Mesendoderm (in vitro differentiated cells): ENCODE data around the gene TPO.

Source experiments
- DNase-seq: peaks from one replicate; pipeline ENCODE4 v3.0.0; 2013
- H2AK5ac ChIP-seq: 2 replicates; pipeline ENCODE4 v1.6.1; 2013; ENCODE audit warnings: low read length, inconsistent platforms
- H2BK120ac ChIP-seq: 2 replicates; pipeline ENCODE4 v1.6.1; 2013; ENCODE audit warnings: low read depth, mild to moderate bottlenecking, low read length, moderate library complexity, mixed read lengths
- H2BK15ac ChIP-seq: replicated peaks from 2 replicates; pipeline ENCODE4 v1.6.1; 2013; ENCODE audit warnings: low read depth, mild to moderate bottlenecking, moderate library complexity
- H2BK5ac ChIP-seq: 2 replicates; pipeline ENCODE4 v1.6.1; 2013; ENCODE audit warnings: low read length, inconsistent platforms
- H3K18ac ChIP-seq: 2 replicates; pipeline ENCODE4 v1.6.1; 2013; ENCODE audit warnings: mild to moderate bottlenecking, low read length, mixed read lengths
- H3K23ac ChIP-seq: one replicate; pipeline ENCODE4 v1.6.1; 2013; ENCODE audit warnings: low read length
- H3K27ac ChIP-seq: 2 replicates; pipeline ENCODE4 v1.5.1; 2013; ENCODE audit warnings: low read depth, mild to moderate bottlenecking, inconsistent platforms, low read length, moderate library complexity
- H3K27me3 ChIP-seq: 2 replicates; pipeline ENCODE4 v1.6.1; 2013; ENCODE audit warnings: low read length, control low read depth, mild to moderate bottlenecking, inconsistent platforms; ENCODE audit not compliant: insufficient read depth, poor library complexity
- H3K36me3 ChIP-seq: 2 replicates; pipeline ENCODE4 v1.6.1; 2013; ENCODE audit warnings: low read length, inconsistent platforms; ENCODE audit not compliant: control insufficient read depth, insufficient read depth
- H3K4ac ChIP-seq: one replicate; pipeline ENCODE4 v1.6.1; 2013; ENCODE audit warnings: low read depth, mild to moderate bottlenecking, low read length, moderate library complexity
- H3K4me1 ChIP-seq: 2 replicates; pipeline ENCODE4 v1.6.1; 2013; ENCODE audit warnings: low read depth, low read length, inconsistent platforms; ENCODE audit not compliant: control insufficient read depth
- H3K4me2 ChIP-seq: 2 replicates; pipeline ENCODE4 v1.6.1; 2013; ENCODE audit warnings: low read length
- H3K4me3 ChIP-seq: 2 replicates; pipeline ENCODE4 v1.5.1; 2013; ENCODE audit warnings: mild to moderate bottlenecking, low read length
- H3K56ac ChIP-seq: one replicate; pipeline ENCODE4 v1.6.1; 2013; ENCODE audit warnings: low read length
- H3K79me1 ChIP-seq: 2 replicates; pipeline ENCODE4 v1.6.1; 2013; ENCODE audit warnings: low read length, inconsistent platforms
- H3K79me2 ChIP-seq: 2 replicates; pipeline ENCODE4 v1.6.1; 2013; ENCODE audit warnings: mild to moderate bottlenecking, low read length; ENCODE audit not compliant: control insufficient read depth, insufficient read depth
- H3K9ac ChIP-seq: 2 replicates; pipeline ENCODE4 v1.6.1; 2013; ENCODE audit warnings: low read length, inconsistent platforms
- H4K5ac ChIP-seq: one replicate; pipeline ENCODE4 v1.6.1; 2013; ENCODE audit warnings: low read length
- H4K8ac ChIP-seq: one replicate; pipeline ENCODE4 v1.6.1; 2013; ENCODE audit warnings: low read depth, mild to moderate bottlenecking, control low read depth, low read length, moderate library complexity
- WGBS: extraction: QIAGEN DNeasy Blood & Tissue Kit; methylation state at CpG from one replicate; pipeline ENCODE4 v1.1.7; 2013; ENCODE audit warnings: low lambda C conversion rate, missing lambda C conversion rate; ENCODE audit not compliant: insufficient coverage; ENCODE audit errors: extremely low coverage; 5-methylcytosine and 5-hydroxymethylcytosine counted together

TPO gene

GRCh38 chr2:1482981-1483380, 69.7 kb downstream of the TPO start:
- no peak overlapping the region for H3K9ac ChIP-seq
- no peaks in the 10 kb centered on the region for H3K79me1 ChIP-seq
- H3K4ac ChIP-seq, result no peak overlapping the region
- no peak overlapping the region for H4K8ac ChIP-seq
- no peak overlapping the region for H3K56ac ChIP-seq
- H4K5ac ChIP-seq, result no peak overlapping the region
- H2BK15ac ChIP-seq, result no peak overlapping the region
- WGBS, result no CpG with 5 or more reads among the region's 4 CpGs
- H3K4me2 ChIP-seq, result no peak overlapping the region
- no peak overlapping the region for H3K4me3 ChIP-seq
- no peaks in the 10 kb centered on the region for H3K79me2 ChIP-seq
- H2BK5ac ChIP-seq, result no peak overlapping the region
- H3K36me3 ChIP-seq, result no peaks in the 10 kb centered on the region
- H2AK5ac ChIP-seq, result no peak overlapping the region
- H3K18ac ChIP-seq, result no peak overlapping the region
- H3K23ac ChIP-seq, result no peak overlapping the region
- no peak overlapping the region for H2BK120ac ChIP-seq
- H3K27me3 ChIP-seq, result no peaks in the 10 kb centered on the region
- no peaks in the 10 kb centered on the region for H3K4me1 ChIP-seq
- DNase-seq, result no peak
- H3K27ac ChIP-seq, result no peak overlapping the region

GRCh38 chr2:1483551-1483950, 70.3 kb downstream of the TPO start:
- Histone ChIP-seq H3K23ac (no peak overlapping the region), H2AK5ac (no peak overlapping the region), H4K5ac (no peak overlapping the region), H3K56ac (no peak overlapping the region), H2BK120ac (no peak overlapping the region), H3K36me3 (no peaks in the 10 kb centered on the region), H3K9ac (no peak overlapping the region), H3K27me3 (no peaks in the 10 kb centered on the region), H3K27ac (no peak overlapping the region), H3K4me1 (no peaks in the 10 kb centered on the region), H3K18ac (no peak overlapping the region), H3K4me3 (no peak overlapping the region), H2BK15ac (no peak overlapping the region), H4K8ac (no peak overlapping the region), H3K4ac (no peak overlapping the region), H3K4me2 (no peak overlapping the region), H3K79me1 (no peaks in the 10 kb centered on the region), H3K79me2 (no peaks in the 10 kb centered on the region), H2BK5ac (no peak overlapping the region)
- DNase-seq, result no peak
- no CpG with 5 or more reads among the region's 9 CpGs for WGBS

- H3K18ac ChIP-seq, result no peak overlapping the region
- no peak overlapping the region for H2BK15ac ChIP-seq
- no peak overlapping the region for H3K9ac ChIP-seq
- H3K4me2 ChIP-seq, result no peak overlapping the region
- no peaks in the 10 kb centered on the region for H3K27me3 ChIP-seq
- H3K4ac ChIP-seq, result no peak overlapping the region
- H4K5ac ChIP-seq, result no peak overlapping the region
- no peak for DNase-seq
- H3K79me2 ChIP-seq, result no peaks in the 10 kb centered on the region
- no peak overlapping the region for H2AK5ac ChIP-seq
- H2BK5ac ChIP-seq, result no peak overlapping the region
- no peaks in the 10 kb centered on the region for H3K4me1 ChIP-seq
- no peak overlapping the region for H2BK120ac ChIP-seq
- H4K8ac ChIP-seq, result no peak overlapping the region
- H3K23ac ChIP-seq, result no peak overlapping the region
- H3K36me3 ChIP-seq, result no peaks in the 10 kb centered on the region
- WGBS, result no CpG with 5 or more reads among the region's 22 CpGs
- H3K4me3 ChIP-seq, result no peak overlapping the region
- H3K56ac ChIP-seq, result no peak overlapping the region
- H3K79me1 ChIP-seq, result no peaks in the 10 kb centered on the region
- no peak overlapping the region for H3K27ac ChIP-seq
Measured at GRCh38 chr2:1484131-1484884, 71.0 kb downstream of the TPO start.

- H3K56ac ChIP-seq, result no peak overlapping the region
- no peak overlapping the region for H2BK5ac ChIP-seq
- no peak overlapping the region for H3K27ac ChIP-seq
- H4K5ac ChIP-seq, result no peak overlapping the region
- no peak overlapping the region for H3K4me3 ChIP-seq
- H3K4me2 ChIP-seq, result no peak overlapping the region
- no peak for DNase-seq
- H2AK5ac ChIP-seq, result no peak overlapping the region
- H4K8ac ChIP-seq, result no peak overlapping the region
- no peaks in the 10 kb centered on the region for H3K36me3 ChIP-seq
- H3K23ac ChIP-seq, result no peak overlapping the region
- no CpG with 5 or more reads among the region's 11 CpGs for WGBS
- H2BK120ac ChIP-seq, result no peak overlapping the region
- no peak overlapping the region for H3K4ac ChIP-seq
- H3K18ac ChIP-seq, result no peak overlapping the region
- H3K4me1 ChIP-seq, result no peaks in the 10 kb centered on the region
- no peak overlapping the region for H3K9ac ChIP-seq
- no peaks in the 10 kb centered on the region for H3K79me2 ChIP-seq
- no peaks in the 10 kb centered on the region for H3K79me1 ChIP-seq
- no peaks in the 10 kb centered on the region for H3K27me3 ChIP-seq
- H2BK15ac ChIP-seq, result no peak overlapping the region
Measured at GRCh38 chr2:1486670-1487069, 73.4 kb downstream of the TPO start.

- Histone ChIP-seq H2AK5ac (no peak overlapping the region), H3K79me2 (no peaks in the 10 kb centered on the region), H4K8ac (no peak overlapping the region), H4K5ac (no peak overlapping the region), H3K27me3 (no peaks in the 10 kb centered on the region), H3K4me3 (no peak overlapping the region), H3K4me1 (no peaks in the 10 kb centered on the region), H3K4ac (no peak overlapping the region), H3K56ac (no peak overlapping the region), H3K27ac (no peak overlapping the region), H3K18ac (no peak overlapping the region), H2BK5ac (no peak overlapping the region), H3K36me3 (no peaks in the 10 kb centered on the region), H3K23ac (no peak overlapping the region), H3K79me1 (no peaks in the 10 kb centered on the region), H3K4me2 (no peak overlapping the region), H3K9ac (no peak overlapping the region), H2BK15ac (no peak overlapping the region), H2BK120ac (no peak overlapping the region)
- no peak for DNase-seq
- no CpG with 5 or more reads among the region's 9 CpGs for WGBS
Measured at GRCh38 chr2:1487758-1488157, 74.5 kb downstream of the TPO start.

- no peak overlapping the region for H3K27ac ChIP-seq
- H3K79me2 ChIP-seq, result no peaks in the 10 kb centered on the region
- no peak overlapping the region for H2BK120ac ChIP-seq
- H3K27me3 ChIP-seq, result no peaks in the 10 kb centered on the region
- no peak overlapping the region for H2BK15ac ChIP-seq
- H3K9ac ChIP-seq, result no peak overlapping the region
- H4K5ac ChIP-seq, result no peak overlapping the region
- no peaks in the 10 kb centered on the region for H3K36me3 ChIP-seq
- no peak overlapping the region for H2AK5ac ChIP-seq
- no peaks in the 10 kb centered on the region for H3K79me1 ChIP-seq
- H4K8ac ChIP-seq, result no peak overlapping the region
- no peak overlapping the region for H3K18ac ChIP-seq
- H3K4me3 ChIP-seq, result no peak overlapping the region
- no peak overlapping the region for H3K56ac ChIP-seq
- no CpG with 5 or more reads among the region's 11 CpGs for WGBS
- no peak overlapping the region for H3K4me2 ChIP-seq
- no peaks in the 10 kb centered on the region for H3K4me1 ChIP-seq
- DNase-seq, result no peak
- H3K4ac ChIP-seq, result no peak overlapping the region
- H3K23ac ChIP-seq, result no peak overlapping the region
- H2BK5ac ChIP-seq, result no peak overlapping the region
Measured at GRCh38 chr2:1488181-1488671, 75.0 kb downstream of the TPO start.
